Measurements from ENCODE around the gene SDK1.

DNA sequence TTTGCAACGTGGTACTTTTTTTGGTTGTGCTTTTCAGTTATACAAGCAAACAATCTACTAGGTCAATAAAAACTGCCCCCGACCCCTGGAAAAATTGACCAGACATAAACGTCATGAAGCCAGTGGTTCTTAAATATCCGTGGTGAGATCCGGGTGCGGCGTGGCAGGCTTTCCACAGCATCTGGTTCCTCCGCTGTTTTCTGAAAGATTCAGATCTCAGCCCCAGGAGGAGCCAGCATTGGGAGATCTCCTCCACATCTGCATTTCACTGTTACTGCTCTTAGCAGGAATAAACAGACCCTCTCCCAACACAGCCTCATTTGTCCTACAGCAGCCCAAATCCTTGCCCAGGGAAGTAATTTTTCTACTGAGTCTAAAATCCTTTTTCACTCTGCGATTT, 716.7 kb downstream of the SDK1 start:
- TF ChIP-seq, protein P1, sequence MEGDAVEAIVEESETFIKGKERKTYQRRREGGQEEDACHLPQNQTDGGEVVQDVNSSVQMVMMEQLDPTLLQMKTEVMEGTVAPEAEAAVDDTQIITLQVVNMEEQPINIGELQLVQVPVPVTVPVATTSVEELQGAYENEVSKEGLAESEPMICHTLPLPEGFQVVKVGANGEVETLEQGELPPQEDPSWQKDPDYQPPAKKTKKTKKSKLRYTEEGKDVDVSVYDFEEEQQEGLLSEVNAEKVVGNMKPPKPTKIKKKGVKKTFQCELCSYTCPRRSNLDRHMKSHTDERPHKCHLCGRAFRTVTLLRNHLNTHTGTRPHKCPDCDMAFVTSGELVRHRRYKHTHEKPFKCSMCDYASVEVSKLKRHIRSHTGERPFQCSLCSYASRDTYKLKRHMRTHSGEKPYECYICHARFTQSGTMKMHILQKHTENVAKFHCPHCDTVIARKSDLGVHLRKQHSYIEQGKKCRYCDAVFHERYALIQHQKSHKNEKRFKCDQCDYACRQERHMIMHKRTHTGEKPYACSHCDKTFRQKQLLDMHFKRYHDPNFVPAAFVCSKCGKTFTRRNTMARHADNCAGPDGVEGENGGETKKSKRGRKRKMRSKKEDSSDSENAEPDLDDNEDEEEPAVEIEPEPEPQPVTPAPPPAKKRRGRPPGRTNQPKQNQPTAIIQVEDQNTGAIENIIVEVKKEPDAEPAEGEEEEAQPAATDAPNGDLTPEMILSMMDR (IDR thresholded peaks at IDR 0.05), result no peak
- no peak for TF ChIP-seq POLR2A (IDR thresholded peaks at IDR 0.05)
